GM19395 (cell line): ENCODE data around the gene COL9A1.

Source experiments
- ATAC-seq: cut with Tn5 transposase; IDR thresholded peaks from one replicate; pipeline ENCODE4 v1.9.1; 2021; ENCODE audit warnings: mild to moderate bottlenecking, moderate library complexity; ENCODE audit not compliant: unreplicated experiment

Gene COL9A1

GRCh38 chr6:70289299-70289698 is 13.6 kb downstream of the COL9A1 start:
- no peak for ATAC-seq

DNA sequence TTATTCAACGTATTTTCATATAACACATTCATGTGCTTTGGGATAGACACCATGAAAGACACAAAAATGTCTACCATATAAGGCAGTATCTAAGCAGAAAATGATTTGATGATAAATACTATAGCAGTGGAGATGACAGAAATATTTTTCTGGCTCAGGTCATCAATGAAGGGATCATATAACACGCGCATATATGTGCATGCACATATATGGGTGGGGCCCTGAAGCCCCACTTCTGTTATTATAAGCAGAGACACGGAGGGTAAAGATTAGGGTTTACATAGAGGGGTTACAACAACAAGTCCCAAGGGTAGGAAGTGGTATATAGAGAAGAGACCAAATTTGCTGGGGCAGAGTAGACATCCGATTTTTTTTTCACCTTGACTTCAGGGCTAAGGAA is 16.0 kb downstream of the COL9A1 start:
- no peak for ATAC-seq

DNA sequence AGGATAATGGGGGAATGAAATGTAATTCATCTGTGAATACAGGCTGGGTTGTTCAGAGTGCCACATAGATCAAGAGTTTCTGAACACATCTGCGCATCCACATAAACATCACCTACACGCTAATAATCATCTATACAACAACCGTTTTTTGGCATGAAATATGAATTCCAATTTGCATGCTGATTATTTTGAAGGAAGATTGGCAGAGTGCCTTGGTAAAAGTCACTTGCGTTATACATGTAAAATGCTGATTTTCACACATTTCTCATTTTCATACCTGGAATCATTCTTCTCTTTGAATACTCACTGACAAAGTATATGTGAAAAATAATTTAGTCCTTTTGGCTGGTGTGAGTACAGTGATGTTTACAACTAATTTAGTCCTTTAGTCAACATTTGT is 17.7 kb downstream of the COL9A1 start:
- ATAC-seq: no peak

DNA sequence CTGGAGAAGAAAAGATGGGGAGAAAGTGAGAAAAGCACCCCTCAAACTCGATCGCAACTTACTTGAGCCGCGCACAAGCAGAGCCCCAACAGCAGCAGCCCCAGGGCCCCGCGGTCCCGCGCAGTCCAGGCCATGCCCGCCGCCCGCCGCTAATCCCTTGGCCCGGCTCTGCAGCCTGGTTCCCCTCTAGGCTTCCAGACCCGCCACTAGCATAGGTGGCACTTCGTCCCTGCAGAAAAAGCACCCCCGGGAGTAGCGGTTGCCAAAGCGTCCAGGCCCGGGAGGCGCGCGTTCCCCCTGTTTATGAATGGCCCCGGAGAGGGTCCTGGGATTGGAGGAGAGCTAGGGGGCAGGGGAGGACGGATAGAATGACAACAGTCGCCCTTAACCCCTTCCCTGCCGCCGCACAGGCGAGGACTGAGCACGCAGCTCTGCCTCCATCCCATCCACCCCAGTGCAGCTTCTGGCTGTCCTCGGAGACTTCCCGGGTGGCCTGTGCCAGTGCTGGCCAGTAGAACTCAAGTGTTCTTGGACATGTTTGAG is 19.9 kb downstream of the COL9A1 start:
- ATAC-seq: no peak

DNA sequence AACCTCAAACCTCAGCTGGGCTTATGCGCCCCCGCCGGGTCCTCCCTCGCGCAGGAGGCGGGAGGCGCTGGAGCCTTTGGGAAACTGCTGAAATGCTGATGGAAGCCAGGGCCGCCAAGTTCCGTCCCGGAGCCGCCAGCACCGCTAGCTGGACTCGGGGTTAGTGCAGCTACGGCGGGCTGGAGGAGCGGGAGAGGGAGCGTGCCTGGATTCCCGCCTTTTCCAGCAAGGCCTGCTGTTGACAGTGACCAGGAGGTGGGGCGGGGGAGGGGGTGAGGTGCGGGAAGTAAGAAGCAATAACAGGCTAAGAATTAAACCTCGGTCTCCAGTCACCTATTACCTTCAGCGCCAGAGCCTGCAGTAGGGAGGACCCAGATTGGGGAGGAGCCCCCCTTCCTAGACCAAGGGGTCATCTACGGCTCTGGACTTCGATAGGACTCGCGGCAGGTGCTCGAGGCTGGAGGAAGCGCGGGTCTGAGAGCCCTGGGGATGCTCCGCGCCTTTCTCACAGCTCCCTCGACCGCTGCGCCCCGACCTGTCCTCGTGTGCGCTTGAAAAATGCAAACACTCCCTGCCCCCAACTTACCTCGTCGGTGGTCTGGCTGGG is 20.5 kb downstream of the COL9A1 start:
- ATAC-seq: no peak

GRCh38 chr6:70281923-70282311 is 21.0 kb downstream of the COL9A1 start:
- no peak for ATAC-seq

- ATAC-seq: no peak
These were observed 22.5 kb downstream of the COL9A1 start for GRCh38 chr6:70280400-70280853.

GRCh38 chr6:70277470-70277869 is 25.4 kb downstream of the COL9A1 start:
- no peak for ATAC-seq

GRCh38 chr6:70274338-70274737 is 28.5 kb downstream of the COL9A1 start:
- ATAC-seq: no peak

DNA sequence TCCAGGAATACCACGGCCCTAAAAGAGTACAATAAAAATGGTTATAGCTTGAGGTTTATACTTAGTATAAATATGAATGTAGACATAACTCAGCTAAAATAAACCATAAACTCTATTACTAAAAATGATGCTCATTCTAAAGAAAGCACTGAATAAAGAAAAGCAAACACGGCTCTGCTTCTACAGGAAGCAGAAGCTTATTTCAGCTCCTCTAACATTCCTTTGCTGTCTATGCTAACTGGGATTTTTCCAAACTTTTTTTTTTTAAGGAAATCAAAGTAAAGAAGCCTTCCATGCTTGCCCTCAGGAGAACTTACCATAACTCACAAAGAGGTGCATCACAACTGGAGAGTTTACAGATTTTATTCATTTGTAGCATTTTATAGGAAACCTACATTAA is 30.8 kb downstream of the COL9A1 start:
- no peak for ATAC-seq

DNA sequence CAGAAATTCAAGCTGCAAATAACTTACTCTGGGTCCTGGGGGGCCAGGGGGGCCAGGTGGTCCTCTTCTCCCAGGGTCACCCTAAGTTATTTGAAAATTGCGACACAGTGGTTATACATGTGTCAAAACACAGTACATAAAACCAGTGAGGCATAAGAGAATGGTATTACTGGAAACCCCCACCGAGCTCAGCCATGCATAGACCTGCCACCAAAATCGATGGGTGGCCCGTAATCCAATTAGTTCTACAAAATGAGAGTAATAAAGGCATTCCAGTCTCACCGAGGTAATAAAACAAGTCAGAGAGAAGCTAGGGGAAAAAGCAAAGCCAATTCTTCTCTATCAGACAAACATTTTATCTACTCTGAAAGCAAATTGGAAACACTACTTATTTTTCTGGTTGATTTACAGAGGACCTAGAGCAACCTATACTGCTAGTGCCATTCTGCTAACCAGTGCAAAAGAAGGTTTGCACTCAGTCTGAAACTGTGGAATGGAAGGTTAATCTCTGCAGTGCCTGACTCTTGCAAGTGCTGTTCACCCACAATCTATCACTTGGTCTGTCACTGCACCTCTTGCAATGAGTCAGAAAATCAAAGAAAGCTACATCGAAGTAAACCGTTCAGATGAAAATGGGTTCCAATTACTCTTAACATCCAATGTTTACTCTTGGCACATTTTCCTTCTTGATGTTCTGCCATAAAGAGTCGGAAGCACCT is 32.4 kb downstream of the COL9A1 start:
- ATAC-seq: no peak

DNA sequence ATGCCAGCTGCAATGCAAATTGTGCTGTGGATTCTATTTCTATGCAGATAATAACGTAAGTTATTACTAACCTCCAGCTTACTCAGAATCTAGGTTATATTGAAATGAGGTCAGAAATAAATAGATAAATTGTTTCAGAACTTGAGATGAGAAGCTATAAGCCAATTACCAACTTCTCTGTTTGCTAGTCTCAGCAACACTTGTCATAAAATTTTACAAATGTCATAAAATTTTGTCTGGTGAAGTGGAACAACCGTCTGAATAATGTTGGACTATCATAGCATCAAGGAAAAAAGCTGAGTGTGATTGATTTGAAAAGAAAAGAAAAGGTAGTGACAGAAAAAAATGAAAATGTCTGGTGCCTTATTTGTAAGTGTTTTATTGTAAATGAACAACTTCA is 36.7 kb downstream of the COL9A1 start:
- ATAC-seq: no peak

DNA sequence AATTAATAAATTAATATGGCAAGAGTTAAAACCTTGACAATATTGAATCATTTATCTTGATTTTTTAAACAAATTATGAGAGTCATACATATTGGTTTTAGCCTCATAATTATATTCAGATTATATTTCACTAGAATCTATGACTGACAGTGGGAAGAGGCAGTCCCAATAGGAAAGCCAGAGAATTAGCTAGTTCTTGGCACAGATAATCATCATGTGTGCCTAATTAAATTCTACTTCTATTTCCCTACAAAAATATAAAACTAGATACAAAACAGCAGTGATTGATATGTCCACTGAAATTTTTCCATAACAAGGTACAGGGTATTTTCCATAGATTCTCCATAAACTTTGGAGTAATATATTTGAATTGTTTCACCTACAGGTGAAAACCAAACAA is 38.6 kb downstream of the COL9A1 start:
- no peak for ATAC-seq

- ATAC-seq: no peak
These were observed 44.4 kb downstream of the COL9A1 start for GRCh38 chr6:70258483-70258882.

- ATAC-seq: no peak
These were observed 45.1 kb downstream of the COL9A1 start for GRCh38 chr6:70257768-70258273.

- ATAC-seq: no peak
These were observed 48.1 kb downstream of the COL9A1 start for GRCh38 chr6:70254784-70255183.

- ATAC-seq: no peak
These were observed 49.0 kb downstream of the COL9A1 start for GRCh38 chr6:70253923-70254322.

GRCh38 chr6:70252604-70253003 is 50.3 kb downstream of the COL9A1 start:
- no peak for ATAC-seq

GRCh38 chr6:70246118-70246517 is 56.8 kb downstream of the COL9A1 start:
- no peak for ATAC-seq

DNA sequence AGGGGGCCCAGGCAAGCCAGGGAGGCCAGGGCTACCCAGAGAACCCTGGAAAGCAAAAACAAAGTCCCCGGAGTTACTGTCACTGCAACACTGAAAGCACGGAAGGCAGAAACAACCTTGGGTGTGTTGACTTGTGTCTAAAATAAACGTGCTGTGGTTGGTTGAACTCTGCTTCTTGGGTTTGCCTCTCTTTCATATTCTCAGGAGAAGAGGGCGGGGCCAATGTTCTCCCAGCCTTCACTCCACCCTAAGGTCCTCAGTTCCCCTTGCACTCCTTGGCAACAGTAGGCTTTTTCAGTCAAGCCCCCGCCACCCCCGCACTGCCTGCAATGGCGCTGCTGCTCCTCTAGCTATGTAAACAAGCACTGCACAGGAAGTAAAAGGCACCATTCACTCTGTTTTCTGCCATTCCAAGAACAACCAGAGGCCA is 60.9 kb downstream of the COL9A1 start:
- no peak for ATAC-seq

DNA sequence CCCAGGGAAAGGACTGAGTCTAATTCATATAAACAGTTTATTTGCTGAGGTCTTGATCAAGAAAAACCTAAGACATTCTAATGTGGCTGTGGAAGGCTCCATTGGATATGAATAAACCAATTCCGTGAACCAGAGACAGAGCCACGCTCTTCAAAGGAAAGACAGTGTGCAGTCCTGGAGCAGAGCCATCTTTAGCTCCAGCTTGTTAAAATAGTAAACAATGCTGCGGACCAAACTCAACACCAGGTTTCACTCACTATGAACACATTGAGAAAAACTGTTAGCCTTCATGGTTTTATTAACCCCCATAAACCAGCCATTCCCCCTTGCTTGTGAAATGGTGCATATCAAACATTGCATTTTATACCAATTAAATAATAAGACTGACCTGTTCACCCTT is 61.9 kb downstream of the COL9A1 start:
- no peak for ATAC-seq

- no peak for ATAC-seq
These were observed 66.5 kb downstream of the COL9A1 start for GRCh38 chr6:70236343-70236742.
